Activated T-cell treated with anti-CD3 and anti-CD28 coated beads, Interleukin-2, amount 50 U/mL, for 72 hours (primary cell): Measurements from ENCODE around the gene TBL1Y. TPM values are rescaled to one million over a fixed set of nuclear protein-coding genes. Genes with fewer than 3 reads are reported as not detected.

ENCODE experiments used
- ATAC-seq, 2 donors: fragments of 150-1000 bp; cut with Tn5 transposase; replicated peaks in 1 of 2; 2 replicates each; pipeline ENCODE4 v1.10.0; 2021; ENCODE audit warnings: moderate library complexity in 2 of 2, mild to moderate bottlenecking in 1 of 2
- DNase-seq, 2 donors: peaks; one replicate each; pipeline ENCODE4 v3.0.0; 2021 to 2022; ENCODE audit warnings: mixed read lengths in 1 of 2
- H3K27ac Mint-ChIP-seq: one replicate; pipeline ENCODE4 v1.8.0; 2022; ENCODE audit warnings: mild to moderate bottlenecking, moderate library complexity, mixed read lengths
- H3K27me3 Mint-ChIP-seq: one replicate; pipeline ENCODE4 v1.8.0; 2022; ENCODE audit warnings: low read depth, mixed read lengths
- H3K36me3 Mint-ChIP-seq, 2 donors: one replicate each; pipeline ENCODE4 v1.8.0; 2022; ENCODE audit warnings: mixed read lengths in 2 of 2, mild to moderate bottlenecking in 1 of 2; ENCODE audit not compliant: insufficient read depth in 2 of 2
- H3K4me1 Mint-ChIP-seq: one replicate; pipeline ENCODE4 v1.8.0; 2022; ENCODE audit warnings: low read depth, mixed read lengths
- H3K4me3 Mint-ChIP-seq, 2 donors: one replicate each; pipeline ENCODE4 v1.8.0; 2022; ENCODE audit warnings: mild to moderate bottlenecking in 2 of 2, mixed read lengths in 2 of 2, moderate library complexity in 2 of 2
- H3K9me3 Mint-ChIP-seq, 2 donors: one replicate each; pipeline ENCODE4 v1.8.0; 2022; ENCODE audit warnings: mixed read lengths in 2 of 2
- total RNA-seq, 2 donors: library from RNA; stranded (reverse); gene quantifications; one replicate each; pipeline ENCODE4 v1.2.3, GENCODE V29; 2022

TBL1Y gene
- total RNA-seq, 2 donors from 2014 or later = not detected

GRCh38 chrY:7122202-7122601 lies 211.7 kb downstream of the TBL1Y start:
- Mint-ChIP-seq H3K9me3 (no peaks in the 10 kb centered on the region), H3K27ac (no peak overlapping the region)
- no peak for DNase-seq

GRCh38 chrY:7125136-7126056 lies 214.9 kb downstream of the TBL1Y start:
- Mint-ChIP-seq H3K9me3 (no peaks in the 10 kb centered on the region), H3K27ac (no peak overlapping the region), H3K4me1 (no peaks in the 10 kb centered on the region), H3K36me3 (no peaks in the 10 kb centered on the region), H3K27me3 (no peaks in the 10 kb centered on the region), H3K4me3 (no peak overlapping the region)
- ATAC-seq = no peak
- DNase-seq = no peak

More at GRCh38 chrY:7122202-7122601, 211.7 kb downstream of the TBL1Y start:
- Mint-ChIP-seq H3K4me3 (no peak overlapping the region), H3K4me1 (no peaks in the 10 kb centered on the region), H3K36me3 (no peaks in the 10 kb centered on the region), H3K27me3 (no peaks in the 10 kb centered on the region)
- ATAC-seq = no peak

GRCh38 chrY:7128211-7128610 lies 217.7 kb downstream of the TBL1Y start:
- no peak for DNase-seq
- peaks cover 0 to 2% of the 10 kb centered on the region in 2 donors for H3K9me3 Mint-ChIP-seq
- no peaks in the 10 kb centered on the region for H3K36me3 Mint-ChIP-seq
- no peak overlapping the region for H3K4me3 Mint-ChIP-seq
- no peaks in the 10 kb centered on the region for H3K27me3 Mint-ChIP-seq
- H3K27ac Mint-ChIP-seq = no peak overlapping the region
- no peaks in the 10 kb centered on the region for H3K4me1 Mint-ChIP-seq
- no peak for ATAC-seq

Other genes starting within 250 kb of the TBL1Y start
- gene AMELY, start 1.1 kb downstream of the TBL1Y start, total RNA-seq = not detected